Measurements from ENCODE around the gene COQ2.

DNA sequence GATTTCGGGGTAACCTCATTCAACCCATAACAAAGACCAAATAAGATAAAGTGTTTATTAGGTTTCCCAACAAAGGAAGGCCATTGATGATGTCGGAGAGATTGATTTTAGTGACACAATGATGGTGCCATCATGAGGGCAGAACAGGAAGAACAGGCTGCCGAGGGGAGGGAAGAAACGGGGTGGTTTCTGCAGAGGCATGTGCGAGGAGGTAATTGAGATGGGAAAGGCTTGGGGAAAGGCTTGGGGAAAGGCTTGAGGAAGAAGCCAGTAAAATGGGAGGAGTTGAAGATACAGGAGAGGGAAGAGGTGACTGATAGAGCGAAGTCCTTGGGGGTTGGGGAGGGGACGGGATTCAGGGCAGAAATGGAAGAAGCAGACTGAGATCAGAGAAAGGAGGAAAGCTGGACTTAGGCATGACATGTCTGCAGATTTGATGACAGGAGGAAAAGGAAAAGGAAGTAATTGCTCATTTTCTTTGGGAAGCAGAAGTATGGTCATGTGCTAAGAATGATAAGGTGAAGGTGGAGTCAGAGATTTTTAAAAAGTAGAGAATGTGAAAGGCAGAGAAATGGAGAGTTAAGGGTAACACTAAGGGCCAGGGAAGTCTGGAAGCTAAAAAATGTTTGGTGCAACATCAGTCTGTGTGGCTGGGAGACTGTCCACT, 44.1 kb upstream of the COQ2 start:
- TF ChIP-seq, protein P1, sequence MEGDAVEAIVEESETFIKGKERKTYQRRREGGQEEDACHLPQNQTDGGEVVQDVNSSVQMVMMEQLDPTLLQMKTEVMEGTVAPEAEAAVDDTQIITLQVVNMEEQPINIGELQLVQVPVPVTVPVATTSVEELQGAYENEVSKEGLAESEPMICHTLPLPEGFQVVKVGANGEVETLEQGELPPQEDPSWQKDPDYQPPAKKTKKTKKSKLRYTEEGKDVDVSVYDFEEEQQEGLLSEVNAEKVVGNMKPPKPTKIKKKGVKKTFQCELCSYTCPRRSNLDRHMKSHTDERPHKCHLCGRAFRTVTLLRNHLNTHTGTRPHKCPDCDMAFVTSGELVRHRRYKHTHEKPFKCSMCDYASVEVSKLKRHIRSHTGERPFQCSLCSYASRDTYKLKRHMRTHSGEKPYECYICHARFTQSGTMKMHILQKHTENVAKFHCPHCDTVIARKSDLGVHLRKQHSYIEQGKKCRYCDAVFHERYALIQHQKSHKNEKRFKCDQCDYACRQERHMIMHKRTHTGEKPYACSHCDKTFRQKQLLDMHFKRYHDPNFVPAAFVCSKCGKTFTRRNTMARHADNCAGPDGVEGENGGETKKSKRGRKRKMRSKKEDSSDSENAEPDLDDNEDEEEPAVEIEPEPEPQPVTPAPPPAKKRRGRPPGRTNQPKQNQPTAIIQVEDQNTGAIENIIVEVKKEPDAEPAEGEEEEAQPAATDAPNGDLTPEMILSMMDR (IDR thresholded peaks at IDR 0.05): no peak
- TF ChIP-seq POLR2A (IDR thresholded peaks at IDR 0.05): no peak
- no peak for TF ChIP-seq POLR2AphosphoS5 (IDR thresholded peaks at IDR 0.05)

Data from gastroesophageal sphincter (tissue), 3 donors.